Smooth muscle cell (in vitro differentiated cells): ENCODE data around the gene HIPK2. TPM values are rescaled to one million over a fixed set of nuclear protein-coding genes. Genes with fewer than 3 reads are reported as not detected.

Experiments
- DNase-seq: peaks from one replicate; lab custom pipeline; 2025; ENCODE audit not compliant: unreplicated experiment; lab: John Stamatoyannopoulos, UW
- H2AFZ ChIP-seq: fragments of 200-600 bp; sonication (generic); 2 replicates; pipeline ENCODE4 v1.6.0; 2016; ENCODE audit warnings: antibody characterized with exemption, low read depth, mild to moderate bottlenecking
- H3F3A ChIP-seq: fragments of 200-600 bp; sonication (generic); 2 replicates; pipeline ENCODE4 v1.6.0; 2017; ENCODE audit warnings: antibody characterized with exemption, low read depth
- H3K27ac ChIP-seq: fragments of 200-600 bp; sonication (generic); 2 replicates; pipeline ENCODE4 v1.5.1; 2016; ENCODE audit warnings: low read depth, mild to moderate bottlenecking
- H3K27me3 ChIP-seq: fragments of 200-600 bp; sonication (generic); 2 replicates; pipeline ENCODE4 v1.6.1; 2016; ENCODE audit warnings: low read depth, mild to moderate bottlenecking
- H3K36me3 ChIP-seq: fragments of 200-600 bp; sonication (generic); 2 replicates; pipeline ENCODE4 v1.5.1; 2016; ENCODE audit warnings: low read depth
- H3K4me1 ChIP-seq: fragments of 200-600 bp; sonication (generic); 2 replicates; pipeline ENCODE4 v1.5.1; 2016; ENCODE audit warnings: low read depth
- H3K4me2 ChIP-seq: fragments of 200-600 bp; sonication (generic); 2 replicates; pipeline ENCODE4 v1.6.0; 2016; ENCODE audit warnings: mild to moderate bottlenecking
- H3K4me3 ChIP-seq: fragments of 200-600 bp; sonication (generic); 2 replicates; pipeline ENCODE4 v1.5.1; 2016; ENCODE audit warnings: mild to moderate bottlenecking
- H3K79me2 ChIP-seq: fragments of 200-600 bp; sonication (generic); 2 replicates; pipeline ENCODE4 v1.6.0; 2016; ENCODE audit warnings: low read depth, mild to moderate bottlenecking
- H3K9ac ChIP-seq: fragments of 200-600 bp; sonication (generic); 2 replicates; pipeline ENCODE4 v1.6.0; 2016; ENCODE audit warnings: low read depth
- H3K9me3 ChIP-seq: fragments of 200-600 bp; sonication (generic); replicated peaks from 2 replicates; pipeline ENCODE4 v1.5.1; 2016; ENCODE audit warnings: low read depth
- H4K20me1 ChIP-seq: fragments of 200-600 bp; sonication (generic); 2 replicates; pipeline ENCODE4 v1.6.0; 2016; ENCODE audit warnings: low read depth
- WGBS: methylation state at CpG from one replicate; pipeline ENCODE4 v1.1.7; 2016; ENCODE audit warnings: low lambda C conversion rate; 5-methylcytosine and 5-hydroxymethylcytosine counted together
- polyA plus RNA-seq: library from polyadenylated mRNA; unstranded; fragments of >200 nt; fragmentation: Nextera tagmentation; extraction: Ambion mirVana; gene quantifications from 2 replicates; pipeline ENCODE4 v1.2.1, GENCODE V29; 2016
- total RNA-seq: library from RNA; depleted of rRNA; stranded (reverse); fragments of >200 nt; gene quantifications from 2 replicates; pipeline ENCODE4 v1.2.3, GENCODE V29; 2014
- TF ChIP-seq, protein P1 (sequence below): fragments of 200-600 bp; sonication (generic); IDR thresholded peaks from 2 replicates; pipeline ENCODE4 v1.5.1; 2017; ENCODE audit warnings: borderline replicate concordance, mild to moderate bottlenecking, antibody characterized with exemption; ENCODE audit not compliant: insufficient read depth, poor library complexity, severe bottlenecking

Gene HIPK2
- total and polyA plus RNA-seq, 2 experiments from 2014 or later: 3.0 to 11.2 TPM

DNA sequence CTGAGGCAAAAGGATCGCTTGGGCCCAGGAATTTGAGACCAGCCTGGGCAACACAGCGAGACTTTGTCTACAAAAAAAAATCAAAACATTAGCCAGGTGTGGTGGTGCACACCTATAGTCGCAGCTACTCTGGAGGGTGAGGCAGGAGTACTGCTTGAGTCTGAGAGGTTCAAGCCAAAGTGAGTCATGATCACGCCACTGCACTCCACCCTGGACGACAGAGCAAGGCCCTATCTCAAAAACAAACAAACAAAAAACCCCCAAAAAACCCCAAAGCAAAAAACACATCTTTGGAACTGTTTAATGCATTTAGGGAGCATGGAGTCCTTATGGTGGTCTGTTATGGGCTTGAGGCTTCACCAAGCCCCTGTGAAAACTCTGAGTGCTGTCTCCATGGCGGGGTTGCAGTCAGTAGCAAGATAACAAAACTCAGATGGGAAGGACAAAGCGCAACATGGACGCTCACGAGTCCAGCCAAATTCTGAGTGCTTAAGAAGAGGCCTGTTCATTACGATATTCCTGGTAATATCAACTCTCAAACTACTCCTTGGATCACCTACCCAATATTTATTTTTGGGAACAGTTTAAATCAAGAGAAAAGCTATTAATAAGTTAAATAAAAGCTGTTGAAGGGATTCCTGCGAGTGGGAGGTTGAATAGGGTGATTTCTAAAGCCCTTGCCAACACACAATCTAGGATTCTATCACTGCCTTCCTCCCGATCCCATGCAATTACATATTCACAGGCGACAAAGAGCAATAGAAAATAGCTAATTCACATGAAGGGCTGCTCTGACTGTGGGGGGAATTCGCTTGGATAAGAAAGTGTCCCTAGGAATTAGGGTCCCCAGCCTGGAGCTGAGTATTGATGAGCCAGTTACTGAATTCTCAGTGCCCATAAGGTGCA, 123.3 kb downstream of the HIPK2 start:
- H3K79me2 ChIP-seq: no peaks in the 10 kb centered on the region

DNA sequence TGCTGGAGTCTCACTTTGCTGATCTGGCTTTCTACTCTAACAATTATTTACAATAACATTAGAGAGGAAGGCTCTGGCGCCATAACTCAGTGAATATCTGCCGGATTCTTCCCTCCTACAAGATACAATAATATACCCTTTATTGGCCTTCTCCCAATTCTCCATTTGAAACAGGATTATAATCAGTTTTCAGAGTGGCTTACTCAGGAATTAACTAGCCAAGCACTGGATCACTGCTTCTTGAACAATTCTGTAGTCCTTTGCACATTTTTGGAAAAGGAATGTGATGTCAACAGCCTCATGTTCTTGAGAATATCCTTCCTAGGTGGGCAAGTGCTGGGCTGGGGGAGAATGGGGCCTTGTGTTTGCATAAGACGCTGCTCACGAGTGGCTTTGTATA, 125.9 kb downstream of the HIPK2 start:
- Histone ChIP-seq H3K36me3 (no peaks in the 10 kb centered on the region), H3F3A (no peaks in the 10 kb centered on the region), H4K20me1 (peaks cover 80% of the 10 kb centered on the region), H3K79me2 (no peaks in the 10 kb centered on the region), H2AFZ (no peak overlapping the region), H3K9me3 (no peaks in the 10 kb centered on the region), H3K27me3 (no peaks in the 10 kb centered on the region), H3K4me2 (no peak overlapping the region), H3K4me1 (peaks cover 6% of the 10 kb centered on the region), H3K9ac (no peak overlapping the region), H3K4me3 (no peak overlapping the region), H3K27ac (no peak overlapping the region)
- no peak for DNase-seq
- TF ChIP-seq, protein P1, sequence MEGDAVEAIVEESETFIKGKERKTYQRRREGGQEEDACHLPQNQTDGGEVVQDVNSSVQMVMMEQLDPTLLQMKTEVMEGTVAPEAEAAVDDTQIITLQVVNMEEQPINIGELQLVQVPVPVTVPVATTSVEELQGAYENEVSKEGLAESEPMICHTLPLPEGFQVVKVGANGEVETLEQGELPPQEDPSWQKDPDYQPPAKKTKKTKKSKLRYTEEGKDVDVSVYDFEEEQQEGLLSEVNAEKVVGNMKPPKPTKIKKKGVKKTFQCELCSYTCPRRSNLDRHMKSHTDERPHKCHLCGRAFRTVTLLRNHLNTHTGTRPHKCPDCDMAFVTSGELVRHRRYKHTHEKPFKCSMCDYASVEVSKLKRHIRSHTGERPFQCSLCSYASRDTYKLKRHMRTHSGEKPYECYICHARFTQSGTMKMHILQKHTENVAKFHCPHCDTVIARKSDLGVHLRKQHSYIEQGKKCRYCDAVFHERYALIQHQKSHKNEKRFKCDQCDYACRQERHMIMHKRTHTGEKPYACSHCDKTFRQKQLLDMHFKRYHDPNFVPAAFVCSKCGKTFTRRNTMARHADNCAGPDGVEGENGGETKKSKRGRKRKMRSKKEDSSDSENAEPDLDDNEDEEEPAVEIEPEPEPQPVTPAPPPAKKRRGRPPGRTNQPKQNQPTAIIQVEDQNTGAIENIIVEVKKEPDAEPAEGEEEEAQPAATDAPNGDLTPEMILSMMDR: no peak
- 72% methylated on average over 4 of the region's 4 CpGs for WGBS

More for the DNA sequence above, 123.3 kb downstream of the HIPK2 start:
- peaks cover 83% of the 10 kb centered on the region for H4K20me1 ChIP-seq
- H3F3A ChIP-seq: no peaks in the 10 kb centered on the region
- H3K4me3 ChIP-seq: no peak overlapping the region
- WGBS: 75% methylated on average over 14 of the region's 14 CpGs
- no peaks in the 10 kb centered on the region for H3K27me3 ChIP-seq
- no peaks in the 10 kb centered on the region for H3K9me3 ChIP-seq
- no peak overlapping the region for H3K9ac ChIP-seq
- H3K36me3 ChIP-seq: no peaks in the 10 kb centered on the region
- no peak overlapping the region for H3K27ac ChIP-seq
- TF ChIP-seq, protein P1: no peak
- H2AFZ ChIP-seq: no peak overlapping the region
- H3K4me2 ChIP-seq: no peak overlapping the region
- peaks cover 4% of the 10 kb centered on the region for H3K4me1 ChIP-seq
- no peak for DNase-seq

DNA sequence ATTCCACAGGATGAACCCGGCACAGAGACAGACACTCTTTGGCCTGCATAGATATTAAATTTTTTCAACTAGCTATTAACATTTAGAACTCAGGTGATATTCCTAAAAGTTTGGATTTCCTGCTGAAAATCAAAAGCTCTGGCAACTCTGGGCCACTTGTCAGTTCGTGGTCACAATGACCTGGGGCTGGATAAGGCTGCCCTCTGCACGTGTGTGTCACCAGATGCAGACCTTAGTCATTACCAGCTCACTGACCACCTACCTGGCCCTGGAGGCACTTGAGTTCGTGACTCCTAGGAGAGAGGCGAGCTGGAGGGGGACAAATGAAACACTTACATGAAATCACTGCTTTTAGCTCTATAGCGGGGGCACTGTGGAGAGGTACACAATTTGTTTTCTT, 126.5 kb downstream of the HIPK2 start:
- DNase-seq: no peak
- Histone ChIP-seq H3K9ac (no peak overlapping the region), H3K27ac (no peak overlapping the region), H3K4me3 (no peak overlapping the region), H3K4me1 (peaks cover 6% of the 10 kb centered on the region), H3K9me3 (no peaks in the 10 kb centered on the region), H3K79me2 (no peaks in the 10 kb centered on the region), H3F3A (no peaks in the 10 kb centered on the region), H3K36me3 (no peaks in the 10 kb centered on the region), H3K27me3 (no peaks in the 10 kb centered on the region), H4K20me1 (peaks cover 80% of the 10 kb centered on the region), H2AFZ (no peak overlapping the region), H3K4me2 (no peak overlapping the region)
- WGBS: 82% methylated on average over 6 of the region's 6 CpGs
- TF ChIP-seq, protein P1: no peak
